ENCODE results near the gene INSL3.

Gene INSL3, protein sequence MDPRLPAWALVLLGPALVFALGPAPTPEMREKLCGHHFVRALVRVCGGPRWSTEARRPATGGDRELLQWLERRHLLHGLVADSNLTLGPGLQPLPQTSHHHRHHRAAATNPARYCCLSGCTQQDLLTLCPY

DNA sequence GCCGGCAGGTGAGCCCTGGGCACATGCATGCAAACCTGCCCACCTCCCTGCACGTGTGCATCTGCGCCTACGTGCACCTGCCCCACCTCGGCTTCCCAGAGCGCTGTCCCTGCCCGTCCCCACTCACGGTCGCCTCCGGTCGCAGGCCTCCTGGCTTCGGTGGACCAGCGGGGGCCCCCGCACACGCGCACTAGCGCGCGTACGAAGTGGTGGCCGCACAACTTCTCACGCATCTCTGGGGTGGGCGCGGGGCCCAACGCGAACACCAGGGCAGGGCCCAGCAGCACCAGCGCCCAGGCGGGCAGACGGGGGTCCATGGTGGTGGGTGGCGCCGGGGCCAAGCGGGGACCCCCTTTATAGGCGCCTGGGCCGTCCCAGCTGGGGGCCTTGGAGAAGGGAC lies at the start of gene INSL3:
TSS of gene INSL3 (minus strand) at position 330 of the 400 bp plus-strand sequence. CDS start at position 317, 13 bp downstream.
- DNase-seq = no peak

DNA sequence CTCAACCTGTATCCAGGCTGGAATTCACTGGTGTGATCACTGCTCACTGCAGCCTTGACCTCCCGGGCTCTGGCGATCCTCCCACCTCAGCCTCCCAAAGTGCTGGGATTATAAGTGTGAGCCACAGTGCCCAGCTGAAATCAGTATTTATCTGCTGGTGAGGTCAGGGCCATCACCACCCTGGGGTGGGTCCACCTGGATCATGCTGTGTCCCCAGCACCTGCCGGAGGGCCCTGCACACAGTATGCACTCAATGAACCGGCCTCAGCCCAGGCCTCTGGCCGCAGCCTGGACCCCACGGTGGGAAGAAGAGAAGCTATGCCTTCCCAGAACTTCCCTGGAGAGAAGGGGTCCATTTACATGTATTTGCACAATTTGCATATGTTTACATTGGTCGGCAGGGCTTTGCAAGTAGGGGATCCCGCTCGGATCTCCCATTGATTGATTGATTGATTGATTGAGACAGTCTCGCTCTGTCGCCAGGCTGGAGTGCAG lies 47.8 kb upstream of the INSL3 start:
- no peak for DNase-seq

DNA sequence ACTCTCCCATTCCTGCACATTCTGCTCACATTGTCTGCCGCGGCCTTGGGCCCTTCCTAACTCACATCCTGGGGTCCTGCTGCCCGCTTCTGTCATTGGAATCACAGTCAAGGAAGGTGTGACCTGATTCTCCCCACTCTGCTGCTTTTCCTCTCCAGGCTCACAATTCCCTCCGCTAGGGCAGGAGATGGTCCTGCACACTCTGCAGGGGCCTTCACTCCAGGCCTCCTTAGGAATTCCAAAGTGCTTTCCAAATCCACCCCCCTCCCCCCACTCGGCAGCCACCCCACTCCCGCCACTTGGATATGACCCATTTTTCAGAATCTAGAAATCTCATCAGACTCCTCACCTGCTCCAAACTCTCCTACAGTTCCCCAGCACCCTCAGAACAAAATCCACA lies 47.4 kb upstream of the INSL3 start:
- no peak for DNase-seq

DNA sequence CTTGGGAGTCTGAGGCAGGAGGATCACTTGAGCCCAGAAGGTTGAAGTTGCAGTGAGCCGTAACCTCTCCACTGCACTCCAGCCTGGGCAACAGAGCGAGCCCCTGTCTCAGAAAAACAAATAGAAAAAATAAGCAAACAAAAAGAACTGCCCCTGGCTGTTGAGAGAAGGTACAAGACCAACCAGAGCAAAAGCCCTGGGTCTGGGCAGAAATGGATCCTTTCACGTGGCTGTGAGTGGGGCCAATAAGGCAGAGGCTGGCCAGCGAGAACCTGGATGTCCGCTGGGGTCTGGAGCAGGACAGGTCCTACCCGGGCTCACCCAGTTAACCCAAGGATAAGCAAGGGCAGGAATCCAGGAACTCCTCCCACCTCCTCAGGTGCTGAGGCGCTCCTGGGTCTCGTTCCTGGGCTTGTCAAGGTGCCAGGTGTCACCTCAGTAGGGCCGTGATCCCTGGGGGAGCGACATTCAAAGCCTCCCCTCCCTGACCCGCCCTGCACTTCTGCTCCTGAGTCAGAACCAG lies 45.7 kb upstream of the INSL3 start:
- DNase-seq = no peak

DNA sequence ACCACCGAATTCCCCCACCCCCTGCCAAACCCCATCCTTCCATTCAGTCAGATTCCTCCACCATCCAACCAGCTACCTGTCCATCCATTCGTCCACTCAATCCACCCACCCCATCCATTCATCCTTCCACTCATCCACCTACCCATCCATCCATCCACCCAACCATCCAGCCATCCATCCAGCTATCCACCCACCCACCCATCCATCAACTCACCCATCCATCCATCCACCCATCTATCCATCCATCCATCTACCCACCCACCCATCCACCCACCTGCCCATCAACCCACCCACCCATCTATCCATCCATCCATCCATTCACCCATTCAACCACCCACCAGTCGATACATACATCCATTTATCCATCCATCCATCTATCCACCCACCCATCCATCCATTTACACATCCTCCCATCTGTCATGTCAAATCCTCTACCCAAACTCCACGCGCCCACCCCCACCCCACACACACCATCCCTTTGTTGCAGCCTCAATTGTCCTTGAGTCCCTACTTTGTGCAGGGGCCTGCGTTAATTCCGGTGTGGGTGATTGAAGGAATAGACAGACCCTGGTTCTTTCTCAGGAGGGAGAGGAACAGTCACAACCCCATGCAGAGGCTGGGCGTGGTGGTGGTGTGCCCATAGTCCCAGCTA lies 45.1 kb upstream of the INSL3 start:
- no peak for DNase-seq

- DNase-seq = peak; percentile 81
These were observed 44.3 kb upstream of the INSL3 start for GRCh38 chr19:17865364-17866311.

DNA sequence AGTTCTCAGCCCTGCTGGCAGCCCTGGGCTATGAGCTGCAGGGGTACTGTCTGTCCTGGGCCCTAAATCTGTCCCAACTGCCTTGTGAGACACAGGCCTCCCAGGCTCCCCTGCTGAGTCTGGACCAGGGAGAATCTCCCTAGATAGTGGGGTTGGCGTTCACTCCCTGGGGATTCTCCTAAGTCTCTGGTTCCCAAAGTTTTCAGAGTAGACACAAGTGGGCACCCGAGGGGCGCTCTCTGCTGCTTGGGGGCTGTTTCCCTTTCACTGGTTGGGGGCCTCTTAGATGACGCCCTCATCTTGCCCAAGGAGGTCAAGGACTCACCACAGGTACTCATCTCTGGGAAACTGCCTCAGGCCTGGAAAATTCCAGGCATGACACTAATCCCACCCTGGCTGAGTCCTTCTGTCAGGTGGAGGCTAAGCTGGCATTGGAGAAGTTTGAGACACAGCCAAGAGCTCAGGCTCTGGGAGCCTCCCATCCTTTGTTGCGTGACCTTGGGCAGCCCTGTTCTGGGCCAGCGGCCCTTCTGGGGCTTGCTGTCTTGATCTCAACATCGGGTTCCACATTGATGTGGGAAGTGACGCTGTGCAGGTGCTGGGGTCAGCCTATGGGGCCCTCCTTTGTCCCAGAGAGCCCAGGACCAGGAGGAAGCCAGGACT lies 42.3 kb upstream of the INSL3 start:
- DNase-seq = peak; percentile 67

GRCh38 chr19:17862711-17863519 lies 41.6 kb upstream of the INSL3 start:
- DNase-seq = no peak

GRCh38 chr19:17861542-17862402 lies 40.5 kb upstream of the INSL3 start:
- DNase-seq = peak; percentile 66

GRCh38 chr19:17860993-17861360 lies 39.7 kb upstream of the INSL3 start:
- DNase-seq = peak; percentile 69

DNA sequence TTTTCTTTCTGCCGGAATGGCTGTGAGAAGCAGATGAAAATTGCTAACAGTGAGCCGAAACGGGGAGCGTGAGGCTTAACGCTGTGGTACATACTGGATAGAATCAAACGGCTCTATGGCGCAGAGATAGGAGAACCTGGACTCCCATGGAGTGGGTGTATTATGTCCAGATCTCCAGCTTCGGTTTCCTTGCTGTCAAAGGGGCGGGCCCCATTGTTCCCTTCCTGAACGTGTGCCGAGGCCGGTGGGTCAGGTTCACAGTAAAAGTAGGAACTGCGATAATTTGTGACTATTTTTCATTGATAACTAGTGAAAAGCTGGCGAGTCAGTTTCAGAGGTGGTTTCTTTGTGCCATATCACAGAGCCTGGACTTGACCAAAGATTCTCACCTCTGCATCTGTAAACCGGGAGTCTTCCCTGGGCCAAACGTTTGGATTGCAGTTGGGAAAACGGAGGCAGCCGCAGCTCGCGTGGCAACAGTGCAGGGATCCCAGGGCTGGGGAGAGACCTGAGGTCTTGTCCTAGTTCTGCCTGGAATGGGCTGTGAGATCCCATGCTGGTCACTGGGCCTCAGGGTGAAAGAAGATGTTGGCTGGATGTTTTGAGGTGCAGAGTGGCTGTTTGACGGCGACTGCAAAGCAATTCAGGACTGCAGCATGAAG lies 39.1 kb upstream of the INSL3 start:
- DNase-seq = peak; percentile 66

DNA sequence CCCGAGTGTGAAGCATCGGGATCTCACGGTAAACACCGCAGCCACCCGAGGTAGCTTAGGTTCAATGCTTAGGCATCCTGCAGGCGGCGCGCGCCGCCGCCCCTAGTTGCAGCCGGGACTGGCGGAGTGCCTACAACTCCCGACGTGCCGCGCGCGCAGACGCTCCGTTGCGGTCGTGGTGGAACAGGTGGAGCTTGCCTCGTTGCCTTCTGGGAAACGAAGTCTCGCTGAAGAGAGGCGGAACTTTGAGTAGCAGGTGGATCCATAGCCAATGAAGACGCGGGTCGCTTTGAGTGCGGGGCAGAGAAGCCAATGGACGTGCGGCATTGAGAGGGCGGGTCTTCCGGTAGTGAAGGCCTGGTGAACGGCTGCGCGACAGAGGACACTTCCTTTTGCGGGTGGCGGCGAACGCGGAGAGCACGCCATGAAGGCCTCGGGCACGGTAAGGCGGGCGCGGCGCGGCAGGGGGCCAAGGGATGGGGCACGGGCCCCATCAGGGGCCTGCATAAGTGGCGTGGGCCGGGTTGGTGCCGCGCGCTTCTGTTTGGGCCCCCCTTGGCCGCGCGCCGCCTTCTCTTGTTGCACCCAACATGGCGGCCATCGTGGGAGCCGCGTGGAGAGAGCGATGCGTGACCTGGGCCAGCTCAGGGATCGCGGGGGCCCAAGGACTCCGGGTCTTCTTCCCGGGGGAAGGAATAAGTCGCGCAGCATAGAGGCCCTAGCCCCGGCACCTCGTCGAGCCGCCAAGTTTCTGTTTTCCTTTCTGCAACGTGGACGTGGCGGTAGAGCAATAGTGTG lies 38.4 kb upstream of the INSL3 start, which contains the start of gene RPL18A:
TSS of gene RPL18A (plus strand) at position 378 of the 798 bp plus-strand sequence. CDS start at position 425, 47 bp downstream.
- DNase-seq = peak; percentile 98

DNA sequence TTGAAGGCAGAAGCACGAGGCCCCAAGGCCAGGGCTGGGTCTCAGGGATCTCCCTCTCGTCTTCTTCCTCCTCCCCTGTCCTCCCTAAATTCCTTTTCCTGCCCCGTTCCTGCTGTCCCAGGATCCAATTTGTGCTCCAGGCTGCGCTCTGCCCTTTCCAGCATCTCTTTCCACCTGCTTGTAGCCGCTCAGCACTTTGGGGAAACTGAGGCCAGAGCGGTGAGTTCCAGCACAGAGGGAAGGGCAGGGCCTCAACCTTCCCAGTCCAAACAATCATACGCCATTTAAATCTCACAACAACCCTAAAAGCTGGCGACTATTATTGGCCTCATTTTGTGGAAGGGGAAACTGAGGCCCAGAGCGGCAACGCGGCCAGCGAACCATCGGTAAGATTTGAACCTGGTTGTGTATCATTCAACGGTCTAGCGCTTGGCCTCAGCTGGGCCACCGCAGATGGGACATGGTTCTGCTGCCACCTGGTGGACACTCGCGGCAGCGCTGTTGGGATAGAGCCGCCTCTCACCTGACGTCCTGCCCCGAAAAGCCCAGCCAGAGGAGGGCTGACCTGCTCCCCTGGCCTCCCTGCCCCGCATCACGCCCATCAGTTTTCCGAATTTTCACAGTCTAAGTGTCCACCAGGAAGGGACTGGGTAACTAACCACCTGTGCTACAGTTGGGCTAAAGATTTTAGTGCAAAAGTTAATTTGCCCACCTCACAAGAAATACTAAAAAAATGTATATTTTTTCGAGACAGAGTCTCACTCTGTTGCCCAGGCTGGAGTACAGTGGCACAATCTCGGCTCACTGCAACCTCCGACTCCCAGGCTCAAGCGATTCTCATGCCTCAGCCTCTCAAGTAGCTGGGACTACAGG lies 34.2 kb upstream of the INSL3 start:
- peak; percentile 100 for DNase-seq

DNA sequence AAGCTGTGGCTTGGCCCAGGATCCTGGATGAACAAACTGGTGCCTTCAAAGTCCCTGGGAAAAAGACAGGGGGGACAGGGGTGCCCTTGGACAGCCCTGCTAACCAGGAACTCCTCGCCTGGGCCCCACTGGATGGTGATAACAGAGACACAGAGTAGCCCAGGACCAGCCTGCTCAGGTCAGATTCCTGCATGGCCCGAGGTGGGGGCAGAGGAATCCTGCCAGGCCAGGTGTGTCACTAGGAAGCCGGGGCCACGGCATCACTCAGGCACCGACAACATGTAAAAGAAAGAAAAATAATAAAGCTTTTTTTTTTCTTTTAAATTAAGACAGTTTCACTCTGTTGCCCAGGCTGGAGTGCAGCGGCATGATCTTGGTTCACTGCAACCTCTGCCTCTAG lies 32.7 kb upstream of the INSL3 start:
- DNase-seq = no peak

- no peak for DNase-seq
These were observed 27.4 kb upstream of the INSL3 start for GRCh38 chr19:17848595-17849292.

- peak; percentile 95 for DNase-seq
These were observed 26.4 kb upstream of the INSL3 start, which contains the start of gene JAK3 for GRCh38 chr19:17847538-17848366. Gene JAK3 (minus strand): TSS chr19:17847982. CDS start chr19:17844417, 3,565 bp downstream.

- DNase-seq = no peak
These were observed 24.8 kb upstream of the INSL3 start for GRCh38 chr19:17846146-17846545.

Data from activated CD8-positive, alpha-beta memory T cell treated with anti-CD3 and anti-CD28 coated beads, Interleukin-2, amount 50 U/mL, for 48 hours (primary cell).